ENCODE data around the gene GATD1.

GATD1 gene, protein sequence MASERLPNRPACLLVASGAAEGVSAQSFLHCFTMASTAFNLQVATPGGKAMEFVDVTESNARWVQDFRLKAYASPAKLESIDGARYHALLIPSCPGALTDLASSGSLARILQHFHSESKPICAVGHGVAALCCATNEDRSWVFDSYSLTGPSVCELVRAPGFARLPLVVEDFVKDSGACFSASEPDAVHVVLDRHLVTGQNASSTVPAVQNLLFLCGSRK

DNA sequence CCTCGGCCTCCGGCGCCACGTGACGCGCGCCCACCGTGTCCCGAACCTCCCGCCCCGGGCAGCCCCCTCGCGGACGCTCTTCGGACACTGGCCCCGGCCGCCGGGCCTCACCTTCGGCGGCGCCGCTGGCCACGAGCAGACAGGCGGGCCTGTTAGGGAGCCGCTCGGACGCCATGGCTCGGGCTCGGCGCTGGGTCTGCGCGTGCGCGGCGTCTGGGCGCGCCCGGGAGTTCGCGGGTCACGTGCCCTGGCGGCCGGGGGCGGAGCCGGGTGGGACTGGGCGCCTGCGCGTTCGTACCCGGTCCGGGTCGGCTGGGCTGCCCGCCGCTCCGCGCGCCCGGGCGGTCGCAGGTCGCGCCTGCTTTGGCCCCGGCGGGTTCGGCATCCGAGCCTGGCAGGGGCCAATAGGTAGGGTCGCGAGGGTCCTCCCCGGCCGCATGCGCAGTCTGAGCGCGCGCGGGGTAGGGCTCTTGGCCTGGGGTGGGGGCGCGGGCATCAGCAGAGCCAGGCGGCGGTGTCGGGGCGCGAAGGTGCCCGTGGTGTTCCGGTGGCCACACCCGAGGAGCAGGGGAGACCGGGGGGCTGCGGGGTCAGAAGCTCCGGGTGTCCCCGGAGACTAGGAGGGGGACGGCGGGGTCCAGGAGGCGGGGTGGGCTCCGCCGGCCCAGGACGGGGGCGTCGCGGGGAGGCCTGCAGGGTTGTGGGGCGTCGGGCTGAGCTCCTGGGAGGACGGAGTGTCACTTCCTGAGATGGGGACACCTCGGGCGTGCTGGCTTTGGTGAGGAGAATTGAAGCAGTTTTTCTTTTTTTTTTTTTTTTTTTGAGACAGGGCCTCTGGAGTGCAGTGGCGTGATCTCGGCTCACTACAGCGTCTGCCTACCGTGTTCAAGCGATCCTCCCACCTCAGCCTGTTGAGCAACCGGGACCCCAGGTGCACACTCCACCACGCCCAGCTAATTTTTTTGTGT, at the start of gene GATD1:
Gene GATD1 (minus strand): TSS at position 200 of the 968 bp plus-strand sequence. CDS start 25 bp downstream, at position 175.
- peak; percentile 91 to 97 for DNase-seq (ENCODE audit: low read depth in 1 of 2, low spot score in 1 of 2)

DNA sequence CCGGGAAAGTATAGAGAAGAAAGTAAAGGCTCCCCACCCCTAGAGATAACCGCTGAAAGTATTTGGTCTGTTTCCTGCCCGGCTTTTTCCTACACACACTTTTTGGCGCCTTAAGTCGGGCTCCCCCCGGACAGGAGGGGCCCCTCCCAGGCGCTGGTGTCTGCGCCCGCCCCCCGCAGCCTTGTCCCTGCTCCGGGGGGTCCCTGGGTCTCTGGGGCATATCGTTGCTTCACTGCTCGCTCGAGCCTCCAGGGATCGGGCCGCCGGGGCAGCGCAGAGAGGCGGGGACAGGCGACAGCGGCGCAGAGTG, 49.5 kb upstream of the GATD1 start:
- DNase-seq (ENCODE audit: low read depth in 1 of 2, low spot score in 1 of 2), result no peak

DNA sequence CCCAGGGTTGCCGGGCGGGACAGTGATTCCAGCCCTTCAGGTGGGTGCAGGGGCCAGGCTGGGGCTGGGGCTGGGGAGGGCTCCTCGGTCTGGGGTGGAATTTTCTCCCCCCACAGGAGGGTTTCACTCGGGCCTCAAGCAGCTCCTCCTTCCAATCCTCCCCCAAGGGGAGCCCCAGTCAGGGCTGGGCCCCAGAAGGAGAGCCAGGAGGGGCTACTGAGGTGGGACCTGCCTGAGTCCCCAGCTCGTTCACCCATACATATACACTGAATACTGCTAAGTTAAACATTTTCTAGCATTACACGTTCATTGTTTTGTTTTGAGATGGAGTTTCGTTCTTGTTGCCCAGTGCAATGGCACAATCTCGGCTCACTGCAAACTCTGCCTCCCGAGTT, 48.9 kb upstream of the GATD1 start:
- no peak for DNase-seq (ENCODE audit: low read depth in 1 of 2, low spot score in 1 of 2)

DNA sequence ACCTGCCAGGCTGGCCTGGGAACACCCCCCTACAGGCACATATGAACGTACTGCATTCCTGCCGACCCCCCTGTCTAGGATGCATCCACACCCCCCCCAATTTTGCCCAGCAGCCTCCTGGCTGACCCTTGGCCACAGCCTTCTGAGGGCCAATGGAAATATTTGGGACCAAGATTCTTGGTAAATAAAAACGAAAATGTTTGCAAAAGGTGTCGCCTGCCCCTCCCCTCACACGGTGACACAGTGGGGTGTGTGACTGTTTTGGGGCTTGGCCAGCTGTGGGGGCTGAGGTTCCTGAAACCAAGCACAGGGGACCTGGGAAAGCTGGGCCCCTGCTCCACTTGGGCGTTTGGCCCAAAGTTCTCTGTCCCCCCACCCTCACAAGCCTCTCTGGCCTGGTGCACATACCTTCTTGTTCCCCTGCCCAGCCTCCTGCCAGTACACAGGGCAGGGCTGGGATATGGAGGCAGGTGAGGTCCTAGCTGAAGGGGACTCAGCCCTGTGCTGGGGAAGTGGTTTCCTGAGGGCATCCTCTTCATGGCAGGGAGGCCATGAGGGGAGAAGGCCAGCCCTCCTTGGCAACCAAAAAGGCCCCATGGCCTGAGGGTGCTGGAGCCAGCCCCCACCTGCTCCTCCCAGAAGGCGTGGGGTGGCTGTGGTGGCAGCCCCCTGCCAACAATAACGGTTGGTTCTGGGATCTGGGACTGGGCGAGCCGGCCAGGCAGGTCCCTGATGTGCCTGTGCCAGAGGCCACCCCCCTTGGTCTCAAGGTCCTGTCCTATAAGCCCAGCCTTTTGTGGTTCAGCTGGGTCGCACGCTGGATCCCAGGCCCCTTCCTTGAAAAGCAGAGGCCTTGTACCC, 48.3 kb upstream of the GATD1 start:
- DNase-seq (ENCODE audit: low read depth in 1 of 2, low spot score in 1 of 2), result no peak

DNA sequence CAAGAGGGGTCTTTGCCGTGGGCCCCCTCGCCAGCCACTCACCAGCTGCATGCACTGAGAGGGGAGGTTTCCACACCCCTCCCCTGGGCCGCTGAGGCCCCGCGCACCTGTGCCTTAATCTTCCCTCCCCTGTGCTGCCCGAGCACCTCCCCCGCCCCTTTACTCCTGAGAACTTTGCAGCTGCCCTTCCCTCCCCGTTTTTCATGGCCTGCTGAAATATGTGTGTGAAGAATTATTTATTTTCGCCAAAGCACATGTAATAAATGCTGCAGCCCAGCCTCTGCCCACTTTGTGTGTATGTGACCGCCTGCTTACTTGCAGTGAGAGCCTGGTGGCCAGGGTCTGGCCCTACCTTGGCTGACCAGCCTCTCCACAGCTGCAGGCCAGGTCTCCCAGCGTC, 47.7 kb upstream of the GATD1 start:
- DNase-seq (ENCODE audit: low read depth in 1 of 2, low spot score in 1 of 2), result no peak

DNA sequence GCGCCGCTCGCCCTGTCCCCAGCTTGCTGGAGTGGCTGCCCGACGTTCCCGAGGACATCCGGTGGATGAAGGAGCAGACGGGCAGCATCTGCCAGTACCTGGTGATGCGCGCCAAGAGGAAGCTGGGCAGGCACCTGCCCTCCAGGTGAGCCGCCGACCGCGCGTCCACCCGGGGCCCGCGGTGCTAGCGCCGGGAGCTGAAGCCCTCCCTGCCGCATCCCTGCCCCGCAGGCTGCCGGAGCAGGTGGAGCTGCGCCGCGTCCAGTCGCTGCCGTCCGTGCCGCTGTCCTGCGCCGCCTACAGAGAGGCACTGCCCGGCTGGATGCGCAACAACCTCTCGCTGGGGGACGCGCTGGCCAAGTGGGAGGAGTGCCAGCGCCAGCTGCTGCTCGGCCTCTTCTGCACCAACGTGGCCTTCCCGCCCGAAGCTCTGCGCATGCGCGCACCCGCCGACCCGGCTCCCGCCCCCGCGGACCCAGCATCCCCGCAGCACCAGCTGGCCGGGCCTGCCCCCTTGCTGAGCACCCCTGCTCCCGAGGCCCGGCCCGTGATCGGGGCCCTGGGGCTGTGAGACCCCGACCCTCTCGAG, 47.1 kb upstream of the GATD1 start:
- no peak for DNase-seq (ENCODE audit: low read depth in 1 of 2, low spot score in 1 of 2)

DNA sequence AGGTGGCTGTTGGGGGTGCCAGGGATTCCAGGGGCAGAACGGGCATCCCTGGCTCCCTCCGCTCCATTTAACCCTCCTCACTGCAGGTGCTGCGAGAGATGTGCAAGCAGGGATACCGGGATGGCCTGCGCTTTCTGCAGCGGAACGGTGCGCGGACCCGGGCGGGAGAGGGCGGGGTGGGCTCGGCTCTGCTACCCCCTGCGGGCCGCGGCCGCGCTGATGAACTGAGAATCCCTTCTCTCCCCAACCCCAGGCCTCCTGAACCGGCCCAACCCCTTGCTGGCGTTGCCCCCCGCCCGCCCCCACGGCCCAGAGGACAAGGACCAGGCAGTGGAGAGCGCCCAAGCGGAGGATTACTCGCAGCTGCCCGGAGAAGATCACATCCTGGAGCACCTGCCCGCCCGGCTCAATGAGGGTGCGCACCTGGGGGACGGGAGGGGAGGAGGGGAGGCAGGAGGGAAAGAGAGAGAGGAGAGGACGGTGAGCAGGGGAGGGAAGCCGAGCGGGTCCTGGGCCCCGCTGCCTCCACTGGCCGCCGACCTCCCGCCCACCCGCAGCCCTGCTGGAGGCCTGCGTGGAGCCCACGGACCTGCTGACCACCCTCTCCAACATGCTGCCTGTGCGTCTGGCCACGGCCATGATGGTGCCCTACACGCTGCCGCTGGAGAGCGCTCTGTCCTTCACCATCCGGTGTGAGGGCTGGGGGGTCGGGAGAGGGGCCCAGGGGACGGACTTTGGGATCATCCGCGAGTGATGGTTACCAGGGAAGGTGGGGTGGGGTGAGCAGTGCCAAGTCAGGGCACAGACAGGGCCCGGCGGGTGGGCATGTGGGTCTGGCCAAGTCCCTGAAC, 46.4 kb upstream of the GATD1 start:
- no peak for DNase-seq (ENCODE audit: low read depth in 1 of 2, low spot score in 1 of 2)

DNA sequence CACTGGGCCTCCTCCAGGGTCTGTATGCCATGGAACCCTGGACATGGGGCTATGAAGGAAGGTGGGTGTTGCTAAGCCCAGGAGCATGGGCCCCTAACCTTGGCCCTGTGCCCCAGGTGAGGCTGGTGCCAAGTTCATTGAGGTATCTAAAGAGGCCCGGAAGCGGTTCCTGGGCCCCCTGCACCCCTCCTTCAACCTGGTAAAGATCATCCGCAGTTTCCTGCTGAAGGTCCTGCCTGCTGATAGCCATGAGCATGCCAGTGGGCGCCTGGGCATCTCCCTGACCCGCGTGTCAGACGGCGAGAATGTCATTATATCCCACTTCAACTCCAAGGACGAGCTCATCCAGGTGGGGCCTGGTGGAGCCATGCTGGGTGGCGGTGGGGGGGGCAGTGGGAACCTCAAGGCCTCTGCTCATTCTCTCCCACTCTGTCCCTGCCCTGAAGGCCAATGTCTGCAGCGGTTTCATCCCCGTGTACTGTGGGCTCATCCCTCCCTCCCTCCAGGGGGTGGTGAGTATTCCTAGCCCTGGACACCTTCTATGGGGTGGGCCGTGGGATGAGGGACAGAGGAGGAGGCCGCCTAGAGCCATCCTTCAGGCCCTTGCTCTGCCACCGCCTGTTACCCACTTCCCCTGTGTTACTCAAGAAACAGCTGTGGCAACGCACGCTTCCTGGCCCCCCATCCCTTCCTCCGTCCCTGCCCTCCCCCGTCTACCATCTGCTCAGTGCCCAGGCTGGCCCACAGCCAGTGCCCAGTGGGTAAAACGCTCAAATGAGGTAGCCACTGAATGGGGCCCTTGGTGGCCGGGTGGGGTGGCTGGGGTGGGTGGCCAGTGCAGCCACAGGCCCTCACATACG, 44.5 kb upstream of the GATD1 start:
- no peak for DNase-seq (ENCODE audit: low read depth in 1 of 2, low spot score in 1 of 2)

DNA sequence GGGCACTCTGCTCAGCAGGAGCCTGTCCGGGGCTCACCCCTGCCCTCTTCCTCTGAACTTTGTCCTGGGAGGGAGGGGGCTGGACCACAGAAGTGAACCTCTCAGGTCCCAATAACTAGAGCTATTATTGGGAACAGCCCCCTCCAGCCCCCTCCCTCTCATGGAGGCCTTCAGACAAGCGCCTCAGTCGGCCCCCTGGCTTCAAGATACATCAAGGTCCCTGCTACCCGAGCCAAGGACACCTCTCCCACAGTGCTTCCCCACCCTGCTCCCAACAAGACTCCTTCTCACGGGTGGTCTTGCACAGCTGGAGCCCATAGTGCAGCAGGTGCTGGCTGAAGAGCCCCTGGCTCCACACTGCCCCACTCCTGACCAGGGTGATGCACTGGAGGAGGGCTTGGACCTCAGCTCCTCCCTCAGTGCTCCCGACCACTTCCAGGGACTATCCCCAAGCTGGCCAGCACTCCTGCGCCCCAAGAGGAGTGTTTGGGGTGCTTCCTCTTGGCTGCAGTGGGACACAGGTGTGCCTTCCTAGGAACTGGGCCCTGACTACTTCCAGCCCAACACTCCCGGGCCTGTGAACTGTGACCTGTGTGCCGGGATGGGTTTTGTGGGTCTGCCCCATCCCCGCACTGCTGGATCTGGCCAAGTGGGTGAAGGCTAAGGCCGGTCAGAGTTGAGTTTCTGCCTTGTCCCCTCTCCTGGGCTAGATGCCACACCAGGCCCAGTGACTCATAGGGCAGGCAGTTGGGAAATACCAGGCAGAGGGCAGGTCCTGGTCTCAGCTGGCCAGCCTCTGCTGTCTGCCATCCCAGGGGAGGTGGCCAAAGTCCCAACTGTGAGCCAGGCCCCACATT, 43.6 kb upstream of the GATD1 start:
- DNase-seq (ENCODE audit: low read depth in 1 of 2, low spot score in 1 of 2), result no peak

DNA sequence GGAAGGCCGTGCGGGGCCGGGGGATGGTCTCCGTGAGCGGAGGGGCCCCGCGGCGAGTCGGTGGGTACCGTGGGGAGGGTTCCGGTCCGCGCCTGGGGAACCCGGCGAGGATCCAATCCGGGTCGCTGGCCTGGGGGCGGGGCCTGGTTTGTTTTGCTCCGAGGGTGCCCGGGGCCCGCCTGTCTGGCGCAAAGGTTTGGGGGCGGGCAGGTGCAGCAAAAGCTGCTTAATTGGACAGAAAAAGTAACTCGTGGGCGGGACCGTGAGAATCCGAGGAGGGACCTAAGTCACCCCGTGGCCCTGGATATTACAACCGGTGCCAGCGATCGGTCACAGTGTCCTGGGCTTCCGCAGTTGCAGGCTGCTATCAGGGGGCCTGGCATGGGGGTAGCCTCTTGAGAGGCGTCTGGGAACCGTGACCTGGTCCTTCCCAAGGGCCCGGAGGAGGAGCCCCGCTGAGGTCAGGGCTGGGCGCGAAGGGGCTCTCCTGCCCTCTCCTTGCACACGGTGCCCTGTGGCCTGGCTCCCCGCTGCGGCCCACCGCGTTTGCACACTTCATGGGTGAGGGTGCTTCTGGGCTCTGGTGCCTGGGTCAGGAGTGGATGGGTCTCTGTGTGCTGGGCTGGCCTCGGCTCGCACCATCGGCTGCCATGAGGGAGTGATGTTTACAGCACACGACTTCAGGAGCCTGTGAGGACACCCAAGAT, 42.8 kb upstream of the GATD1 start:
- peak; percentile 86 to 90 for DNase-seq (ENCODE audit: low read depth in 1 of 2, low spot score in 1 of 2)

DNA sequence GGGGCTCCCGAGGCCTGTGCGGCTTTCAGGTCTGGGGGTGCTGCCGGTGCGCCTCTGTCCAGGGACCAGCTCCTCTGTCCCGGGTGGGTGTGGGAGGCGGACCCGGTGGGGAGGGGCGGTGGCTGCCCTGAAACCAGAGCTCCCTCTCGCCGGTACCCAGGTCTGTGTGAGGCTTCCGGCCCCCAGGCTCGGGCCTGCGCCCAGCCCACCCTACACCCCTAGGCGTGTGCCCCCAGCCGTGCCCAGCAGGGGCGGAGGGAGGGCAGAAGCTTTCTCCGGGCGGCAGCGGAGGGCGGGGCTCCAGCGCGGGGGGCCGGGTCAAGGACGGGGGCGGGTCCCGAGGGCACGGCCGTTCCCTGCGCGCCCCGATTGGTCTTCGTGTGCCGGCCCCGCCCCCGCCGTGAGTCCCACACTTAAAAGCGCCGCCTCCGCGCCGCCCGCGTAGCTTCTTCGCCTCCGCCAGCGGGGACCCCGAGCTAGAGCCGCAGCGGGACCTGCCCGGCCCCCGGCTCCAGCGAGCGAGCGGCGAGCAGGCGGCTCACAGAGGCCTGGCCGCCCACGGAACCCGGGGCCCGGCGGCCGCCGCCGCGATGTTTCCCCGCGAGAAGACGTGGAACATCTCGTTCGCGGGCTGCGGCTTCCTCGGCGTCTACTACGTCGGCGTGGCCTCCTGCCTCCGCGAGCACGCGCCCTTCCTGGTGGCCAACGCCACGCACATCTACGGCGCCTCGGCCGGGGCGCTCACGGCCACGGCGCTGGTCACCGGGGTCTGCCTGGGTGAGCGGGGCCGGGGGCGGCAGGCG, 42.0 kb upstream of the GATD1 start:
- DNase-seq (ENCODE audit: low read depth in 1 of 2, low spot score in 1 of 2), result peak; percentile 86 to 90

DNA sequence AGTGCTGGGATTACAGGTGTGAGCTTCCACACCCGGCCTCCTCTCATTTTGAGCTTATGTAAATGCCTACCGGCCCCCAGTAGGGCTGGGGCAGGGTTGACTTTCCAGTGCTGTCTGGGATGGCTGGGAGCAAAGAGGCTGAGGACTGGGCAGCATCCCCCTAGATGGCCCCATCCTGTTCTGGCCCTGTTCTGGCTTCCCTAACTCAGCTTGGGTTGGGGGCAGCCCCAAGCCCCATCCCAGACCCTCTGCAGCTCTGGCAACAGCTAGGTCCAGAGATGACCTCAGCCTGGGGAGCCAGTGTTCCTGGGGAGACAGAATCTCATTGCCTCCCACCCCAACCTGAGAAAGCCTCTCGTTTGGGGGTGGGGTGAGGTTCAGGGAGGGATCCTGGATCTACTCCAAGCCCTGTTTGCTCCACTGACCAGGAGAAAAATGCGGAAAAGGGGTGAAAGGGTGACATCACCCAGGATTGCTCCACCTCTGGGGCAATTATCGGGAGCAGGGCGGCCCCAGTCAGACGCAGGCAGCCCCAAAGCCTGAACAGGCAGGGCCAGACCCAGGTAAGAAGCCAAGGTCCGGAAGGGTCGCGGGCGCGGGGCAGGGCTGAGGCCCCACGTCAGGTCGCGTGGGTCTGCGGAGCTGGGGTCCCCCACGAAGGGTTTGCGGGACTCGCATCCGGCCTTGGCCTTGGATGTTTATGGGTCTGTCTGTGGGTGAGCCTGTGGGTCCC, 41.3 kb upstream of the GATD1 start, which contains the start of gene PNPLA2:
Gene PNPLA2 (plus strand): TSS at position 519 of the 733 bp plus-strand sequence. CDS start 805 bp downstream, outside the sequence.
- no peak for DNase-seq (ENCODE audit: low read depth in 1 of 2, low spot score in 1 of 2)

DNA sequence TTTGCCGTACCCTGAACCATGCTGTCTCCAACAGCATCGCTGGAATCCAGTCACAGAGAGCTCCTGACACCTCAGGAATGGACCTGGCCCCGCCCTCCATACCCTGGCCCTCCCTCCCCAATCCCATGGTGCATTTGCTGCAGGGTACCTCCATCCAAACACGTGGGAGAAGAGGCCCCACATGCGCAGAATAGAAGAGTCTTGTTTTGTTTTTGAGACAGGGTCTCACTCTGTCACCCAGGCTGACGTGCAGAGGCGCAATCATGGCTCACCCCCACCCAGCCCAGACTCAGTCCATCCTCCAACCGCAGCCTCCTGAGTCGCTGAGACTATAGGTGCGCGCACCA, 39.1 kb upstream of the GATD1 start:
- no peak for DNase-seq (ENCODE audit: low read depth in 1 of 2, low spot score in 1 of 2)

DNA sequence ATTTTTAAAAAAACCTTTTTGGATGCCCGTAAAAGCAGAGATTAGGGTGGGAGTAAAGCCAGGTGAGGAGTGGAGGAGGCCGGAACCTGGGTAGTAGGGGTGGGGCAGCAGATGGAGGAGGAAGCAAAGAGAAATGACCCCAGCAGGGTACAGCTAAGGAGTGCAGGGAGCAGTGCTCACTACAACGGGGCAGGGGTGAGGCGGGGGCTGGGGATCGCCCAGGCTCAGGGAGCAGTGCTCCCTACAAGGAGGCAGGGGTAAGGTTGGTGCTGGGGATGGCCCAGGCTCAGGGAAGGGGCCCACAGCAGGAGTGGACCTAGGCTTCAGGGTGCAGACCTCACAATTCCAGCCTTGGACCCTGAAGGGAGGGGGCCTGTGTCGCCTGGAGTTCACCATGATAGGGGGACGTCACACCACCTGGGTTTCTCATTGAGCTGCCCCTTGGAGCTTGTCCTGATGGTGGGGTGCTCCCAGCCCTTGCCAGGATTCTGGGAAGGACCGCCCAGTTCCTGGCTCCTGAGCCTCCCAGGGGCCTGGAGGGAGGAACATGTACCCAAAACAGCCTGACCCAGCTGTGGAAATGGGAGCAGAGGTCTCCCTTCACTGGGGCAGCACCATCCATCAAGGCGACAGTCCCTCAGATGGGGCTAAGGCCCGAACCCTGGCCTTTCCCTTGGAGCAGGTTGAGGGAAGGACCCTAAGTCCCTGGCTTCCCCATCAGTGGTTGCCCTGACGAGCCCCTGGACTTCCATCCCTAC, 38.6 kb upstream of the GATD1 start:
- no peak for DNase-seq (ENCODE audit: low read depth in 1 of 2, low spot score in 1 of 2)

DNA sequence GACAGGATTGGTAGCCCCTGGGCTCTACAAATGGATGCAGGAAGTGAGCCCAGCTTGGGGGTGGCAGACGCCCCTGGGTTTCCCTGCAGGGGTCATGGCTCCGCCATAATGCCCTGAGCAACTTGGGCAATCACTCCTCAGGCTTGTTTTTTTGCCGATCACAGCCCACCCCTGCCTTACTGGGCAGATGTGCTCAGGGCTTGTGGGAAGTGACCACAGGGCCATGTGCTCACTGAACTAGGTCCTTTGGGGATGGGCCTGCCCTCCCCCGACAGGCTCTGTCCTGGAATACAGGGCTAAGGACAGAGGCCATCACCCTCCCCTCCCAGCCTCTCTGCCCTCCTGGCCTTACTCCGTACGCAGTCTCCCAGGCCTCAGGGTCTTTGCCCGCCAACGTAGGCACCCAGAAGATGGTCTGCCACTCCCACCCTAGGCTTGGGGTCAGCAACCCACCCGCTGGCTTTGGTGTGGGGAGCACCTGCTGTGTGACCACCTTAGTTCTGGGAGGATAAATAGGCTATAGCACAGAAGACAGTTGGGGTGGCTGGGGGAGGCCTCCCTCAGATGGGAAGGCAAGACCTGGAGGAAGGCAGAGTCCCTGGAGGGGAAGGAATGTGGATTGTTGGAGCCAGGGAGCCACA, 36.3 kb upstream of the GATD1 start:
- no peak for DNase-seq (ENCODE audit: low read depth in 1 of 2, low spot score in 1 of 2)

Measured in stimulated activated CD4-positive, alpha-beta T cell treated with anti-CD3 and anti-CD28 coated beads, Interleukin-15, amount 100 ng/mL, for 1 hour (primary cell).